GM18517 (cell line): ENCODE results near the gene ATP2B1.
"Not testable (repeated sequence)": the region's sequence is repeated elsewhere in the genome, so short reads cannot be mapped to it uniquely, and the experiment has no call there.

ENCODE experiments used
- ATAC-seq: cut with Tn5 transposase; IDR thresholded peaks from one replicate; pipeline ENCODE4 v1.9.1; 2021; ENCODE audit warnings: mild to moderate bottlenecking, moderate library complexity; ENCODE audit not compliant: unreplicated experiment

The ATP2B1 gene

GRCh38 chr12:89717759-89718523, 9.3 kb upstream of the ATP2B1 start:
- no peak for ATAC-seq

- no peak for ATAC-seq
These were observed 4.1 kb upstream of the ATP2B1 start for GRCh38 chr12:89712706-89713105.

GRCh38 chr12:89710873-89711750, 2.5 kb upstream of the ATP2B1 start:
- no peak for ATAC-seq

GRCh38 chr12:89709995-89710872, 1.6 kb upstream of the ATP2B1 start:
- ATAC-seq, result peak; percentile 2

GRCh38 chr12:89709157-89709994, 738 bp upstream of the ATP2B1 start:
- ATAC-seq, result peak; percentile 50

- peak; percentile 0 for ATAC-seq
These were observed 704 bp downstream of the ATP2B1 start for GRCh38 chr12:89707703-89708564.

- no peak for ATAC-seq
These were observed 1.5 kb downstream of the ATP2B1 start for GRCh38 chr12:89706986-89707702.

GRCh38 chr12:89706551-89706950, 2.1 kb downstream of the ATP2B1 start:
- ATAC-seq, result no peak

- ATAC-seq, result no peak
These were observed 4.2 kb downstream of the ATP2B1 start for GRCh38 chr12:89704457-89704856.

- no peak for ATAC-seq
These were observed 4.9 kb downstream of the ATP2B1 start for GRCh38 chr12:89703768-89704167.

- no peak for ATAC-seq
These were observed 6.1 kb downstream of the ATP2B1 start for GRCh38 chr12:89702503-89702902.

- no peak for ATAC-seq
These were observed 6.9 kb downstream of the ATP2B1 start for GRCh38 chr12:89701606-89702206.

- ATAC-seq, result no peak
These were observed 8.3 kb downstream of the ATP2B1 start for GRCh38 chr12:89700191-89700810.

GRCh38 chr12:89698607-89699006, 10.0 kb downstream of the ATP2B1 start:
- no peak for ATAC-seq

GRCh38 chr12:89697728-89698127, 10.9 kb downstream of the ATP2B1 start:
- not testable (repeated sequence) for ATAC-seq

- no peak for ATAC-seq
These were observed 11.3 kb downstream of the ATP2B1 start for GRCh38 chr12:89697296-89697695.

GRCh38 chr12:89695830-89696229, 12.8 kb downstream of the ATP2B1 start:
- no peak for ATAC-seq

GRCh38 chr12:89695100-89695499, 13.5 kb downstream of the ATP2B1 start:
- no peak for ATAC-seq
